ENCODE measurements around the gene C12orf57. TPM values are rescaled to one million over a fixed set of nuclear protein-coding genes. Genes with fewer than 3 reads are reported as not detected.

Gene C12orf57
- total and polyA plus RNA-seq, 10 of the 15 experiments (the other 5 are each of a cell fraction or from before 2014, with no cell fraction given): 64.5 to 377 (median 211) TPM

DNA sequence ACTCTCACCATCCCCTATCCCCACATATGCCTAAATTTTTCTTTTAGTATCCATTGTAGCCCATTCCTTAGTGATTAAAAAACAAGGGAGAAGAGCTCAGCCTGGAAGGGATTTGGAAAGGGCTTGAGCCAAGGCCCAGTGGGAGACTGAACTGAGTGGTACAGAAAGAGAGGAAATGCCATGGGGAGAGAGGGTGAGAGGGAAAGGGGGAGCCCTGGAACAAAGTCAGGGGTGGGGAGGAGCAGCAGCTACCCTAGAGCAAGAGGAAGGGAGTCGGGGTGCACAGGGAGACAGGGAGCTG is 18.6 kb upstream of the C12orf57 start:
- Histone ChIP-seq H2AFZ (ENCODE audit: control insufficient read depth, low read depth, low read length) (no peak overlapping the region), H3K79me2 (ENCODE audit: control insufficient read depth, insufficient read depth, low read length) (peaks cover 34% of the 10 kb centered on the region), H3K4me1 (ENCODE audit: control insufficient read depth, insufficient read depth, low read length) (peaks cover 52% of the 10 kb centered on the region), H3K27me3 (replicated peaks in 1 of 2; ENCODE audit: control insufficient read depth in 2 of 2, insufficient read depth in 2 of 2, low read length in 1 of 2) (no peaks in the 10 kb centered on the region), H3K4me2 (ENCODE audit: control insufficient read depth, insufficient read depth) (no peak overlapping the region), H3K36me3 (ENCODE audit: control insufficient read depth in 2 of 2, insufficient read depth in 2 of 2, low read length in 1 of 2) (peaks cover 0 to 8% of the 10 kb centered on the region in 2 experiments; a peak in 2 of 4 replicates), H3K9me3 (replicated peaks; ENCODE audit: control insufficient read depth, insufficient read depth, low read length) (no peaks in the 10 kb centered on the region), H3K4me3 (no peak overlapping the region), H4K20me1 (ENCODE audit: control insufficient read depth, insufficient read depth) (no peaks in the 10 kb centered on the region), H3K27ac (ENCODE audit: control insufficient read depth, insufficient read depth) (no peak overlapping the region), H3K9ac (ENCODE audit: control insufficient read depth, insufficient read depth, low read length) (no peak overlapping the region)
- ATAC-seq: no peak
- no TSS peak for BruUV-seq (replicated peaks)
- ChIA-PET RAD21 (ENCODE audit: unreplicated experiment) (interaction anchor here (0.9 to 4.6 kb wide), 11 partner anchors 11 to 187 kb away, joined by 3 to 45 read pairs (median 7); partner anchors contain the start of genes C12orf57, C1RL, LPCAT3 and RNU7-1), SMC1A (ENCODE audit: uncharacterized antibody, unreplicated experiment) (interaction anchor here (1.0 to 3.9 kb wide), 12 partner anchors 8 to 182 kb away, joined by 3 to 29 read pairs (median 4); partner anchors contain the start of genes C12orf57 and RNU7-1), POLR2A (interaction anchor here (0.5 to 4.8 kb wide), 15 partner anchors 11 to 464 kb away, joined by 3 to 28 read pairs (median 4); partner anchors contain the start of genes C12orf57, C1RL, ENO2 and RNU7-1), CTCF (interaction anchor here (0.5 to 6.2 kb wide), 22 partner anchors 8 to 185 kb away, joined by 3 to 111 read pairs (median 10); partner anchors contain the start of genes C12orf57, C1RL, ENO2 and LPCAT3)
- intact Hi-C loops (cut with micrococcal nuclease; ENCODE audit: unreplicated experiment): loop anchor here (2.0 kb wide), 2 partner anchors 14 to 56 kb away; no protein-coding TSS in a partner anchor
- FAIRE-seq: no peak
- DNase-seq (ENCODE audit: low read depth, low spot score): no peak
- in situ Hi-C loops (cut with MboI): no loop called here
- 100% methylated on average over 1 of the region's 1 CpG for WGBS (ENCODE audit: insufficient coverage, insufficient replicate concordance, low lambda C conversion rate, missing lambda C conversion rate)
- TF ChIP-seq, protein P1, sequence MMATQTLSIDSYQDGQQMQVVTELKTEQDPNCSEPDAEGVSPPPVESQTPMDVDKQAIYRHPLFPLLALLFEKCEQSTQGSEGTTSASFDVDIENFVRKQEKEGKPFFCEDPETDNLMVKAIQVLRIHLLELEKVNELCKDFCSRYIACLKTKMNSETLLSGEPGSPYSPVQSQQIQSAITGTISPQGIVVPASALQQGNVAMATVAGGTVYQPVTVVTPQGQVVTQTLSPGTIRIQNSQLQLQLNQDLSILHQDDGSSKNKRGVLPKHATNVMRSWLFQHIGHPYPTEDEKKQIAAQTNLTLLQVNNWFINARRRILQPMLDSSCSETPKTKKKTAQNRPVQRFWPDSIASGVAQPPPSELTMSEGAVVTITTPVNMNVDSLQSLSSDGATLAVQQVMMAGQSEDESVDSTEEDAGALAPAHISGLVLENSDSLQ (IDR thresholded peaks at IDR 0.05): no peak
- TF ChIP-seq MXI1 (IDR thresholded peaks at IDR 0.05; ENCODE audit: low read depth, low read length) (no peak), NR2C1 (IDR thresholded peaks at IDR 0.05) (no peak), CHD1 (IDR thresholded peaks at IDR 0.05; ENCODE audit: low read depth, low read length) (no peak), TAF1 (IDR thresholded peaks at IDR 0.05; ENCODE audit: borderline replicate concordance, low read depth, low read length) (no peak), IKZF1 (conservative IDR thresholded peaks at IDR 0.05) (no peak), SIX5 (IDR thresholded peaks at IDR 0.05; ENCODE audit: low read depth, low read length, severe bottlenecking) (no peak), GATAD2B (conservative IDR thresholded peaks at IDR 0.05; ENCODE audit: low read depth) (no peak), SPI1 (IDR thresholded peaks at IDR 0.05; ENCODE audit: borderline replicate concordance, insufficient read depth, low read depth, low read length) (no peak), EZH2 (IDR thresholded peaks at IDR 0.05; ENCODE audit: borderline replicate concordance, control insufficient read depth, low read depth, low read length) (no peak)
- TF ChIP-seq, protein P2, sequence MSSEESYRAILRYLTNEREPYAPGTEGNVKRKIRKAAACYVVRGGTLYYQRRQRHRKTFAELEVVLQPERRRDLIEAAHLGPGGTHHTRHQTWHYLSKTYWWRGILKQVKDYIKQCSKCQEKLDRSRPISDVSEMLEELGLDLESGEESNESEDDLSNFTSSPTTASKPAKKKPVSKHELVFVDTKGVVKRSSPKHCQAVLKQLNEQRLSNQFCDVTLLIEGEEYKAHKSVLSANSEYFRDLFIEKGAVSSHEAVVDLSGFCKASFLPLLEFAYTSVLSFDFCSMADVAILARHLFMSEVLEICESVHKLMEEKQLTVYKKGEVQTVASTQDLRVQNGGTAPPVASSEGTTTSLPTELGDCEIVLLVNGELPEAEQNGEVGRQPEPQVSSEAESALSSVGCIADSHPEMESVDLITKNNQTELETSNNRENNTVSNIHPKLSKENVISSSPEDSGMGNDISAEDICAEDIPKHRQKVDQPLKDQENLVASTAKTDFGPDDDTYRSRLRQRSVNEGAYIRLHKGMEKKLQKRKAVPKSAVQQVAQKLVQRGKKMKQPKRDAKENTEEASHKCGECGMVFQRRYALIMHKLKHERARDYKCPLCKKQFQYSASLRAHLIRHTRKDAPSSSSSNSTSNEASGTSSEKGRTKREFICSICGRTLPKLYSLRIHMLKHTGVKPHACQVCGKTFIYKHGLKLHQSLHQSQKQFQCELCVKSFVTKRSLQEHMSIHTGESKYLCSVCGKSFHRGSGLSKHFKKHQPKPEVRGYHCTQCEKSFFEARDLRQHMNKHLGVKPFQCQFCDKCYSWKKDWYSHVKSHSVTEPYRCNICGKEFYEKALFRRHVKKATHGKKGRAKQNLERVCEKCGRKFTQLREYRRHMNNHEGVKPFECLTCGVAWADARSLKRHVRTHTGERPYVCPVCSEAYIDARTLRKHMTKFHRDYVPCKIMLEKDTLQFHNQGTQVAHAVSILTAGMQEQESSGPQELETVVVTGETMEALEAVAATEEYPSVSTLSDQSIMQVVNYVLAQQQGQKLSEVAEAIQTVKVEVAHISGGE (CRISPR knock-in tag; IDR thresholded peaks at IDR 0.05): no peak
- TF ChIP-seq, protein P3, sequence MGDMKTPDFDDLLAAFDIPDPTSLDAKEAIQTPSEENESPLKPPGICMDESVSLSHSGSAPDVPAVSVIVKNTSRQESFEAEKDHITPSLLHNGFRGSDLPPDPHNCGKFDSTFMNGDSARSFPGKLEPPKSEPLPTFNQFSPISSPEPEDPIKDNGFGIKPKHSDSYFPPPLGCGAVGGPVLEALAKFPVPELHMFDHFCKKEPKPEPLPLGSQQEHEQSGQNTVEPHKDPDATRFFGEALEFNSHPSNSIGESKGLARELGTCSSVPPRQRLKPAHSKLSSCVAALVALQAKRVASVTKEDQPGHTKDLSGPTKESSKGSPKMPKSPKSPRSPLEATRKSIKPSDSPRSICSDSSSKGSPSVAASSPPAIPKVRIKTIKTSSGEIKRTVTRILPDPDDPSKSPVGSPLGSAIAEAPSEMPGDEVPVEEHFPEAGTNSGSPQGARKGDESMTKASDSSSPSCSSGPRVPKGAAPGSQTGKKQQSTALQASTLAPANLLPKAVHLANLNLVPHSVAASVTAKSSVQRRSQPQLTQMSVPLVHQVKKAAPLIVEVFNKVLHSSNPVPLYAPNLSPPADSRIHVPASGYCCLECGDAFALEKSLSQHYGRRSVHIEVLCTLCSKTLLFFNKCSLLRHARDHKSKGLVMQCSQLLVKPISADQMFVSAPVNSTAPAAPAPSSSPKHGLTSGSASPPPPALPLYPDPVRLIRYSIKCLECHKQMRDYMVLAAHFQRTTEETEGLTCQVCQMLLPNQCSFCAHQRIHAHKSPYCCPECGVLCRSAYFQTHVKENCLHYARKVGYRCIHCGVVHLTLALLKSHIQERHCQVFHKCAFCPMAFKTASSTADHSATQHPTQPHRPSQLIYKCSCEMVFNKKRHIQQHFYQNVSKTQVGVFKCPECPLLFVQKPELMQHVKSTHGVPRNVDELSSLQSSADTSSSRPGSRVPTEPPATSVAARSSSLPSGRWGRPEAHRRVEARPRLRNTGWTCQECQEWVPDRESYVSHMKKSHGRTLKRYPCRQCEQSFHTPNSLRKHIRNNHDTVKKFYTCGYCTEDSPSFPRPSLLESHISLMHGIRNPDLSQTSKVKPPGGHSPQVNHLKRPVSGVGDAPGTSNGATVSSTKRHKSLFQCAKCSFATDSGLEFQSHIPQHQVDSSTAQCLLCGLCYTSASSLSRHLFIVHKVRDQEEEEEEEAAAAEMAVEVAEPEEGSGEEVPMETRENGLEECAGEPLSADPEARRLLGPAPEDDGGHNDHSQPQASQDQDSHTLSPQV (IDR thresholded peaks at IDR 0.05): no peak

Data from GM12878 (cell line).